B cell (primary cell): ENCODE measurements around the gene TMEM203.

Source experiments
- EZH2 ChIP-seq: IDR thresholded peaks from 2 replicates; pipeline ENCODE4 v1.6.1; 2012; ENCODE audit warnings: borderline replicate concordance, low read depth, mild to moderate bottlenecking, moderate library complexity, low read length; ENCODE audit not compliant: insufficient read depth, poor library complexity, severe bottlenecking
- TF ChIP-seq, protein P1 (sequence below): fragments of 200-600 bp; IDR thresholded peaks from one replicate; pipeline ENCODE4 v1.8.0; 2022; ENCODE audit warnings: antibody characterized with exemption, mild to moderate bottlenecking

DNA sequence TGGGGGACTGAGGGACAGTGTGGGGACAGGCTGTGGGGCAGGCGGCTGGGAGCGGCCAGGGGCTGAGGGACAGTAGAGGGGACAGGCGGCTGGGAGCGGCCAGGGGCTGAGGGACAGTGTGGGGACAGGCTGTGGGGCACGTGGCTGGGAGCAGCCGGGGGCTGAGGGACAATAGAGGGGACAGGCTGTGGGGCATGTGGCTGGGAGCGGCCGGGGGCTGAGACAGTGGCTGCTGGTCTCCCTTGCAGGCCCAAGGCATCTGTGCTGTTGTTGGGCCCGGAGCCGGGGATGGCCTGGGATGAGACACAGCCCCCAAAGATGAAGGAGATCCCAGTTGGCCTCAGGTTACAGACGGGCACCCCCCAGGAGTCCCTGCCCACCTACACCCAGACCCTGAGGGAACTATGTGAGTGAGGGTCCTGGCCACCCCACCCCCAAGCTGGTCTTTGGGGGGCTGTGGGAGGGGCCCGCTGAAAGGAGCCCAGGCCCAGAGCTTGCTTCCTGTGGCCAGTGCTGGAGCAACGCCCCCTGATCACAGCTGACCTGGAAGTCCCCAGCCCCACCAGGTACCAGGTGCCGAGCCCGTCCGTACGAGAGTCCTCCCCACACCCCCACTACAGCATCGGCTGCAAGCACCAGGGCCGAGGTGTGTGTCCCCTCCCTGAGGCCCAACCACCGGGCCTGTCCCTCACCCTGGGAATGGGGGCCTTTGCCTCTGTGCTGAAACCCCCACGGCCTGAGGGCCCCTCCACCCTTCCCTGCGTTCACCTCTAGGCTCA, 46.2 kb upstream of the TMEM203 start:
- TF ChIP-seq, protein P1, sequence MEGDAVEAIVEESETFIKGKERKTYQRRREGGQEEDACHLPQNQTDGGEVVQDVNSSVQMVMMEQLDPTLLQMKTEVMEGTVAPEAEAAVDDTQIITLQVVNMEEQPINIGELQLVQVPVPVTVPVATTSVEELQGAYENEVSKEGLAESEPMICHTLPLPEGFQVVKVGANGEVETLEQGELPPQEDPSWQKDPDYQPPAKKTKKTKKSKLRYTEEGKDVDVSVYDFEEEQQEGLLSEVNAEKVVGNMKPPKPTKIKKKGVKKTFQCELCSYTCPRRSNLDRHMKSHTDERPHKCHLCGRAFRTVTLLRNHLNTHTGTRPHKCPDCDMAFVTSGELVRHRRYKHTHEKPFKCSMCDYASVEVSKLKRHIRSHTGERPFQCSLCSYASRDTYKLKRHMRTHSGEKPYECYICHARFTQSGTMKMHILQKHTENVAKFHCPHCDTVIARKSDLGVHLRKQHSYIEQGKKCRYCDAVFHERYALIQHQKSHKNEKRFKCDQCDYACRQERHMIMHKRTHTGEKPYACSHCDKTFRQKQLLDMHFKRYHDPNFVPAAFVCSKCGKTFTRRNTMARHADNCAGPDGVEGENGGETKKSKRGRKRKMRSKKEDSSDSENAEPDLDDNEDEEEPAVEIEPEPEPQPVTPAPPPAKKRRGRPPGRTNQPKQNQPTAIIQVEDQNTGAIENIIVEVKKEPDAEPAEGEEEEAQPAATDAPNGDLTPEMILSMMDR: no peak
- TF ChIP-seq EZH2: no peak
